ENCODE data around the gene PRPSAP2. TPM values are rescaled to one million over a fixed set of nuclear protein-coding genes. Genes with fewer than 3 reads are reported as not detected.

PRPSAP2 gene
- total RNA-seq, 1 donor from 2014 or later = 38.4 TPM

GRCh38 chr17:18978050-18978449 lies 120.1 kb downstream of the PRPSAP2 start:
- no peak for DNase-seq (ENCODE audit: low read depth)

DNA sequence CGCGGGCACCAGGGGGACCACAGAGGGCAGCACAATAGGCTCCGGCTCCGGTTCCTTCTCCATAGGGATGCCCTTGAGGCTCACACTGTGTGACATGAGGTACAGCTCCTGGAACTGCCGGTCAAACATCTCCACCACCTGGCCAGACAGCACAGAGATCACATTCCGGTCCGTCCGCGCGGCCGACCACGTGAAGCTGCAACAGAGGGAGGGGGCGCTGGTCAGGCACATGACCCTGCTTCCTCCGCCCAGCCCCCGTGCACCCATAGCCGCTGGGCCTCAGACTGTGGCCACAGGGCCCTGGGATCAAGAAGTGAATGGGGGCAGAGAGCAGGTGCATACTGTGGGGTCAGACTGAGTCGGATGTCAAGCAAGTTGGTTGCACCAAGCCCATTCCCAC lies 120.7 kb downstream of the PRPSAP2 start:
- no peak for DNase-seq (ENCODE audit: low read depth)

Other genes starting within 250 kb of the PRPSAP2 start
- not detected in 2 replicates for gene TBC1D28, start 213.7 kb upstream of the PRPSAP2 start, total RNA-seq
- 1.2 and 2.6 TPM in 2 replicates for gene FOXO3B, start 175.8 kb upstream of the PRPSAP2 start, total RNA-seq
- 0.05 TPM in 1 of 2 replicates, not detected in the other for gene FBXW10, start 114.1 kb upstream of the PRPSAP2 start, total RNA-seq
- gene TVP23B, start 76.9 kb upstream of the PRPSAP2 start, total RNA-seq = 83.1 and 133 TPM in 2 replicates
- gene SLC5A10, start 94.0 kb downstream of the PRPSAP2 start, total RNA-seq = 0.50 and 0.87 TPM in 2 replicates
- gene FAM83G, start 146.6 kb downstream of the PRPSAP2 start, total RNA-seq = 16.8 and 17.9 TPM in 2 replicates
- gene GRAP, start 188.8 kb downstream of the PRPSAP2 start, total RNA-seq = 0.15 and 0.17 TPM in 2 replicates